Mesenchymal stem cell (in vitro differentiated cells and primary cell): ENCODE data around the gene PRDX5.

Source experiments
- DNase-seq: peaks from one replicate; pipeline ENCODE4 v3.0.0-alpha.2; 2013
- H2AFZ ChIP-seq: one replicate; pipeline ENCODE4 v1.6.1; 2013; ENCODE audit warnings: low read depth, mild to moderate bottlenecking, control low read depth, inconsistent platforms, low read length, moderate library complexity
- H2AK5ac ChIP-seq: 2 replicates; pipeline ENCODE4 v1.6.1; 2013; ENCODE audit warnings: low read length, moderate library complexity, mild to moderate bottlenecking, inconsistent platforms; ENCODE audit not compliant: severe bottlenecking
- H2BK120ac ChIP-seq: one replicate; pipeline ENCODE4 v1.6.1; 2013; ENCODE audit warnings: low read depth, mild to moderate bottlenecking, inconsistent platforms, low read length, moderate library complexity
- H2BK12ac ChIP-seq, 2 experiments: one replicate each; pipeline ENCODE4 v1.6.1; 2013; ENCODE audit warnings: inconsistent platforms in 2 of 2, low read length in 2 of 2, mild to moderate bottlenecking in 2 of 2, moderate library complexity in 2 of 2, control low read depth in 1 of 2
- H2BK15ac ChIP-seq: one replicate; pipeline ENCODE4 v1.6.1; 2013; ENCODE audit warnings: mild to moderate bottlenecking, low read depth, inconsistent platforms; ENCODE audit not compliant: poor library complexity, severe bottlenecking
- H2BK5ac ChIP-seq: 2 replicates; pipeline ENCODE4 v1.6.1; 2013; ENCODE audit warnings: low read depth, mild to moderate bottlenecking, low read length, control low read depth, inconsistent platforms; ENCODE audit not compliant: poor library complexity, severe bottlenecking
- H3K14ac ChIP-seq, 2 experiments: one replicate each; pipeline ENCODE4 v1.6.1; 2013; ENCODE audit warnings: inconsistent platforms in 2 of 2, low read length in 2 of 2, control low read depth in 1 of 2, mild to moderate bottlenecking in 1 of 2, moderate library complexity in 1 of 2
- H3K18ac ChIP-seq, 2 experiments: one replicate each; pipeline ENCODE4 v1.6.1; 2013; ENCODE audit warnings: inconsistent platforms in 2 of 2, low read length in 2 of 2, control low read depth in 1 of 2, low read depth in 1 of 2, mild to moderate bottlenecking in 1 of 2
- H3K23ac ChIP-seq, 2 experiments: one replicate each; pipeline ENCODE4 v1.6.1; 2013; ENCODE audit warnings: inconsistent platforms in 2 of 2, low read length in 2 of 2, mild to moderate bottlenecking in 2 of 2, moderate library complexity in 2 of 2, control low read depth in 1 of 2
- H3K27ac ChIP-seq: 2 replicates; pipeline ENCODE4 v1.5.1; 2013; ENCODE audit warnings: mild to moderate bottlenecking, moderate library complexity, low read length, control low read depth, inconsistent platforms; ENCODE audit not compliant: poor library complexity, severe bottlenecking
- H3K27me3 ChIP-seq, 2 experiments: 2 replicates each; pipeline versions ENCODE4 v1.6.1 to v1.7.0; 2013; ENCODE audit warnings: low read length in 2 of 2, mild to moderate bottlenecking in 2 of 2, moderate library complexity in 2 of 2, control low read depth in 1 of 2, inconsistent platforms in 1 of 2; ENCODE audit not compliant: control insufficient read depth in 1 of 2, insufficient read depth in 1 of 2
- H3K36me3 ChIP-seq, 2 experiments: 2 replicates each; pipeline versions ENCODE4 v1.6.1 to v1.7.0; 2013; ENCODE audit warnings: low read length in 2 of 2, control low read depth in 1 of 2, inconsistent platforms in 1 of 2, low read depth in 1 of 2, mild to moderate bottlenecking in 1 of 2; ENCODE audit not compliant: insufficient read depth in 2 of 2, control insufficient read depth in 1 of 2
- H3K4ac ChIP-seq, 2 experiments: one replicate each; pipeline ENCODE4 v1.6.1; 2013; ENCODE audit warnings: inconsistent platforms in 2 of 2, low read length in 2 of 2, mild to moderate bottlenecking in 2 of 2, moderate library complexity in 2 of 2, control low read depth in 1 of 2, low read depth in 1 of 2
- H3K4me1 ChIP-seq: 2 replicates; pipeline ENCODE4 v1.6.1; 2013; ENCODE audit warnings: low read depth, low read length, control low read depth; ENCODE audit not compliant: control insufficient read depth, insufficient read depth
- H3K4me2 ChIP-seq: 2 replicates; pipeline ENCODE4 v1.6.1; 2013; ENCODE audit warnings: low read length, mild to moderate bottlenecking, inconsistent platforms; ENCODE audit not compliant: poor library complexity, severe bottlenecking
- H3K4me3 ChIP-seq, 2 experiments: 2 replicates each; pipeline versions ENCODE4 v1.5.1 to v1.7.0; 2013; ENCODE audit warnings: low read length in 2 of 2, mild to moderate bottlenecking in 2 of 2, control low read depth in 1 of 2, low read depth in 1 of 2; ENCODE audit not compliant: insufficient read depth in 1 of 2
- H3K79me1 ChIP-seq: replicated peaks from 2 replicates; pipeline ENCODE4 v1.6.1; 2013; ENCODE audit warnings: mild to moderate bottlenecking, control low read depth, low read length, inconsistent platforms; ENCODE audit not compliant: poor library complexity, severe bottlenecking
- H3K9ac ChIP-seq: 2 replicates; pipeline ENCODE4 v1.7.0; 2013; ENCODE audit warnings: mild to moderate bottlenecking, low read length, moderate library complexity
- H3K9me3 ChIP-seq: 2 replicates; pipeline ENCODE4 v1.7.0; 2013; ENCODE audit warnings: mild to moderate bottlenecking, low read length; ENCODE audit not compliant: control insufficient read depth
- H4K8ac ChIP-seq: one replicate; pipeline ENCODE4 v1.6.1; 2013; ENCODE audit warnings: inconsistent platforms, mild to moderate bottlenecking, low read length, moderate library complexity
- H4K91ac ChIP-seq: one replicate; pipeline ENCODE4 v1.6.1; 2013; ENCODE audit warnings: mild to moderate bottlenecking, low read length, inconsistent platforms
- WGBS: methylation state at CpG from one replicate; pipeline ENCODE4 v1.1.7; 2013; ENCODE audit warnings: mixed read lengths; 5-methylcytosine and 5-hydroxymethylcytosine counted together

The PRDX5 gene

GRCh38 chr11:64275031-64275800, 42.7 kb upstream of the PRDX5 start:
- Histone ChIP-seq H3K79me1 (peaks cover 25% of the 10 kb centered on the region), H2BK15ac (no peak overlapping the region), H4K8ac (no peak overlapping the region), H3K18ac (no peak overlapping the region), H2AK5ac (no peak overlapping the region), H3K27me3 (no peaks in the 10 kb centered on the region), H2AFZ (no peak overlapping the region), H2BK5ac (no peak overlapping the region), H3K4me3 (no peak overlapping the region), H2BK12ac (no peak overlapping the region), H3K36me3 (peaks cover 36 to 37% of the 10 kb centered on the region in 2 experiments), H3K4me1 (peaks cover 20% of the 10 kb centered on the region), H4K91ac (peak overlapping the region; percentile 79), H3K23ac (no peak overlapping the region), H3K27ac (no peak overlapping the region), H3K4ac (no peak overlapping the region), H3K14ac (no peak overlapping the region), H3K4me2 (no peak overlapping the region), H3K9ac (no peak overlapping the region), H3K9me3 (no peaks in the 10 kb centered on the region), H2BK120ac (no peak overlapping the region)
- WGBS = 92% methylated on average over 14 of the region's 15 CpGs
- no peak for DNase-seq

GRCh38 chr11:64275841-64276240, 42.1 kb upstream of the PRDX5 start:
- Histone ChIP-seq H3K9me3 (no peaks in the 10 kb centered on the region), H4K8ac (no peak overlapping the region), H3K4ac (no peak overlapping the region), H3K4me3 (no peak overlapping the region), H2BK12ac (no peak overlapping the region), H2BK15ac (no peak overlapping the region), H2BK120ac (no peak overlapping the region), H2BK5ac (no peak overlapping the region), H3K79me1 (peaks cover 25% of the 10 kb centered on the region), H3K36me3 (peaks cover 36 to 37% of the 10 kb centered on the region in 2 experiments), H2AK5ac (peak overlapping the region; percentile 66), H3K27me3 (no peaks in the 10 kb centered on the region), H3K14ac (no peak overlapping the region), H2AFZ (no peak overlapping the region), H3K18ac (no peak overlapping the region), H3K4me1 (peaks cover 20% of the 10 kb centered on the region), H4K91ac (no peak overlapping the region), H3K23ac (no peak overlapping the region), H3K27ac (peak overlapping the region; percentile 13), H3K9ac (no peak overlapping the region), H3K4me2 (no peak overlapping the region)
- no CpG with 5 or more reads among the region's 2 CpGs for WGBS
- DNase-seq = no peak

GRCh38 chr11:64276653-64277431, 41.1 kb upstream of the PRDX5 start:
- Histone ChIP-seq H3K36me3 (peaks cover 42 to 43% of the 10 kb centered on the region in 2 experiments), H2AK5ac (no peak overlapping the region), H3K4ac (no peak overlapping the region), H3K14ac (no peak overlapping the region), H3K79me1 (peaks cover 32% of the 10 kb centered on the region), H3K27ac (peak overlapping the region; percentile 71), H4K91ac (no peak overlapping the region), H3K18ac (no peak overlapping the region), H3K4me2 (no peak overlapping the region), H3K4me3 (no peak overlapping the region), H2BK15ac (no peak overlapping the region), H2AFZ (no peak overlapping the region), H3K27me3 (no peaks in the 10 kb centered on the region), H3K4me1 (peaks cover 16% of the 10 kb centered on the region), H4K8ac (peak overlapping the region; percentile 30), H2BK5ac (peak overlapping the region; percentile 48), H2BK120ac (no peak overlapping the region), H3K9me3 (no peaks in the 10 kb centered on the region), H3K23ac (no peak overlapping the region), H2BK12ac (no peak overlapping the region), H3K9ac (peak overlapping the region; percentile 27)
- WGBS = 92% methylated on average over 17 of the region's 17 CpGs
- DNase-seq = no peak

GRCh38 chr11:64278576-64279190, 39.2 kb upstream of the PRDX5 start:
- Histone ChIP-seq H3K4me1 (peaks cover 15% of the 10 kb centered on the region), H3K27ac (no peak overlapping the region), H3K36me3 (peaks cover 50 to 53% of the 10 kb centered on the region in 2 experiments), H2BK12ac (no peak overlapping the region), H4K8ac (no peak overlapping the region), H3K4ac (no peak overlapping the region), H2BK5ac (no peak overlapping the region), H2AK5ac (peak overlapping the region; percentile 17), H3K9me3 (no peaks in the 10 kb centered on the region), H3K23ac (no peak overlapping the region), H3K4me3 (no peak overlapping the region), H3K9ac (no peak overlapping the region), H3K18ac (no peak overlapping the region), H3K14ac (no peak overlapping the region), H3K4me2 (no peak overlapping the region), H2AFZ (no peak overlapping the region), H2BK15ac (no peak overlapping the region), H3K27me3 (no peaks in the 10 kb centered on the region), H4K91ac (no peak overlapping the region), H2BK120ac (no peak overlapping the region), H3K79me1 (peaks cover 43% of the 10 kb centered on the region)
- DNase-seq = no peak
- 94% methylated on average over 8 of the region's 8 CpGs for WGBS
